ENCODE measurements around the gene POMGNT2.

POMGNT2 gene

GRCh38 chr3:43104660-43105595, 951 bp downstream of the POMGNT2 start:
- peak overlapping the region; percentile 54 to 90 (median 71) for H3K4me3 ChIP-seq
- H3K27ac ChIP-seq = peak overlapping the region in 11 of 21 experiments; percentile 11 to 85 (median 67)

GRCh38 chr3:43104039-43104438, 1.8 kb downstream of the POMGNT2 start:
- Histone ChIP-seq H3K4me3 (no peak overlapping the region), H3K27ac (no peak overlapping the region)

- Histone ChIP-seq H3K4me3 (no peak overlapping the region), H3K27ac (no peak overlapping the region)
These were observed 3.0 kb downstream of the POMGNT2 start for GRCh38 chr3:43102773-43103480.

GRCh38 chr3:43098761-43099160, 7.1 kb downstream of the POMGNT2 start:
- Histone ChIP-seq H3K27ac (no peak overlapping the region), H3K4me3 (no peak overlapping the region)

GRCh38 chr3:43097400-43098080, 8.3 kb downstream of the POMGNT2 start:
- no peak overlapping the region for H3K4me3 ChIP-seq
- no peak overlapping the region for H3K27ac ChIP-seq

- Histone ChIP-seq H3K4me3 (no peak overlapping the region), H3K27ac (no peak overlapping the region)
These were observed 9.1 kb downstream of the POMGNT2 start for GRCh38 chr3:43096761-43097160.

GRCh38 chr3:43095370-43095769, 10.5 kb downstream of the POMGNT2 start:
- Histone ChIP-seq H3K4me3 (no peak overlapping the region), H3K27ac (no peak overlapping the region)

GRCh38 chr3:43094851-43095250, 11.0 kb downstream of the POMGNT2 start:
- no peak overlapping the region for H3K27ac ChIP-seq

GRCh38 chr3:43094381-43094780, 11.5 kb downstream of the POMGNT2 start:
- H3K27ac ChIP-seq = no peak overlapping the region
- H3K4me3 ChIP-seq = no peak overlapping the region

More at GRCh38 chr3:43094851-43095250, 11.0 kb downstream of the POMGNT2 start:
- no peak overlapping the region for H3K4me3 ChIP-seq

- H3K27ac ChIP-seq = no peak overlapping the region
- no peak overlapping the region for H3K4me3 ChIP-seq
These were observed 11.9 kb downstream of the POMGNT2 start for GRCh38 chr3:43093974-43094373.

GRCh38 chr3:43093006-43093405, 12.9 kb downstream of the POMGNT2 start:
- Histone ChIP-seq H3K4me3 (no peak overlapping the region), H3K27ac (no peak overlapping the region)

- H3K4me3 ChIP-seq = no peak overlapping the region
- no peak overlapping the region for H3K27ac ChIP-seq
These were observed 14.4 kb downstream of the POMGNT2 start for GRCh38 chr3:43091481-43091880.

GRCh38 chr3:43090238-43090637, 15.6 kb downstream of the POMGNT2 start:
- H3K27ac ChIP-seq = no peak overlapping the region
- no peak overlapping the region for H3K4me3 ChIP-seq

GRCh38 chr3:43089081-43089480, 16.8 kb downstream of the POMGNT2 start:
- Histone ChIP-seq H3K4me3 (no peak overlapping the region), H3K27ac (no peak overlapping the region)

GRCh38 chr3:43087249-43087776, 18.6 kb downstream of the POMGNT2 start:
- no peak overlapping the region for H3K27ac ChIP-seq

GRCh38 chr3:43086460-43087165, 19.3 kb downstream of the POMGNT2 start:
- H3K27ac ChIP-seq = no peak overlapping the region
- H3K4me3 ChIP-seq = no peak overlapping the region

More at GRCh38 chr3:43087249-43087776, 18.6 kb downstream of the POMGNT2 start:
- H3K4me3 ChIP-seq = no peak overlapping the region

- no peak overlapping the region for H3K27ac ChIP-seq
- H3K4me3 ChIP-seq = no peak overlapping the region
These were observed 23.4 kb downstream of the POMGNT2 start for GRCh38 chr3:43082457-43082856.

- Histone ChIP-seq H3K4me3 (no peak overlapping the region), H3K27ac (no peak overlapping the region)
These were observed 24.1 kb downstream of the POMGNT2 start for GRCh38 chr3:43081796-43082195.
